Liver (tissue), 9 donors: ENCODE data around the gene KANSL1. TPM values are rescaled to one million over a fixed set of nuclear protein-coding genes. Genes with fewer than 3 reads are reported as not detected.
"Not testable (repeated sequence)": the region's sequence is repeated elsewhere in the genome, so short reads cannot be mapped to it uniquely, and the experiment has no call there.

Experiments
- DNase-seq: peaks from one replicate; pipeline ENCODE4 v3.0.0-alpha.2; 2017; ENCODE audit warnings: low spot score
- H3K27ac ChIP-seq, 2 donors: one replicate each; pipeline ENCODE4 v1.7.0; 2013; ENCODE audit warnings: inconsistent platforms in 2 of 2, low read length in 2 of 2, control low read depth in 1 of 2, low read depth in 1 of 2, mild to moderate bottlenecking in 1 of 2
- H3K27me3 ChIP-seq, 4 donors: one replicate each; pipeline versions ENCODE4 v1.6.1 to v1.7.0; 2013; ENCODE audit warnings: low read length in 3 of 4, inconsistent platforms in 1 of 4, mild to moderate bottlenecking in 1 of 4, moderate library complexity in 1 of 4; ENCODE audit not compliant: control insufficient read depth in 4 of 4, insufficient read depth in 4 of 4
- H3K36me3 ChIP-seq, 4 donors: one replicate each; pipeline versions ENCODE4 v1.6.1 to v1.7.0; 2013; ENCODE audit warnings: low read length in 3 of 4, mild to moderate bottlenecking in 3 of 4, low read depth in 1 of 4, moderate library complexity in 1 of 4; ENCODE audit not compliant: control insufficient read depth in 4 of 4, insufficient read depth in 3 of 4
- H3K4me1 ChIP-seq, 4 donors: one replicate each; pipeline versions ENCODE4 v1.6.1 to v1.7.0; 2013; ENCODE audit warnings: low read length in 3 of 4, mild to moderate bottlenecking in 3 of 4, moderate library complexity in 1 of 4; ENCODE audit not compliant: control insufficient read depth in 4 of 4, insufficient read depth in 4 of 4
- H3K4me3 ChIP-seq, 3 donors: one replicate each; pipeline versions ENCODE4 v1.6.1 to v1.7.0; 2013; ENCODE audit warnings: low read length in 3 of 3, control low read depth in 1 of 3, low read depth in 1 of 3, mild to moderate bottlenecking in 1 of 3
- H3K9ac ChIP-seq, 2 donors: one replicate each; pipeline ENCODE4 v1.7.0; 2013; ENCODE audit warnings: low read length in 2 of 2, mild to moderate bottlenecking in 2 of 2, moderate library complexity in 2 of 2, control low read depth in 1 of 2, low read depth in 1 of 2
- H3K9me3 ChIP-seq, 4 donors: one replicate each; pipeline versions ENCODE4 v1.6.1 to v1.7.0; 2013; ENCODE audit warnings: low read length in 3 of 4; ENCODE audit not compliant: control insufficient read depth in 4 of 4
- EGR1 ChIP-seq, 2 donors: IDR thresholded peaks; 2 replicates each; pipeline ENCODE4 v1.6.1; 2016 to 2018; ENCODE audit warnings: antibody characterized with exemption in 2 of 2, low read depth in 2 of 2
- FOXA1 ChIP-seq: IDR thresholded peaks from 2 replicates; pipeline ENCODE4 v1.6.1; 2016; ENCODE audit warnings: antibody characterized with exemption
- GABPA ChIP-seq, 2 donors: IDR thresholded peaks in 1 of 2; conservative IDR thresholded peaks in 1 of 2; 2 replicates each; pipeline ENCODE4 v1.6.1; 2016; ENCODE audit warnings: antibody characterized with exemption in 2 of 2, mild to moderate bottlenecking in 1 of 2, moderate library complexity in 1 of 2
- HNF4A ChIP-seq, 2 donors: conservative IDR thresholded peaks; 2 replicates each; pipeline ENCODE4 v1.6.1; 2016; ENCODE audit warnings: antibody characterized with exemption in 2 of 2, mild to moderate bottlenecking in 2 of 2
- HNF4G ChIP-seq: IDR thresholded peaks from 2 replicates; pipeline ENCODE4 v1.6.1; 2016; ENCODE audit warnings: antibody characterized with exemption
- JUND ChIP-seq, 2 donors: IDR thresholded peaks; 2 replicates each; pipeline ENCODE4 v1.6.1; 2016; ENCODE audit warnings: antibody characterized with exemption in 2 of 2
- NR2F2 ChIP-seq: IDR thresholded peaks from 2 replicates; pipeline ENCODE4 v1.6.1; 2016; ENCODE audit warnings: antibody characterized with exemption
- RAD21 ChIP-seq, 2 donors: IDR thresholded peaks; 2 replicates each; pipeline ENCODE4 v1.6.1; 2016; ENCODE audit warnings: antibody characterized with exemption in 2 of 2, mild to moderate bottlenecking in 2 of 2
- RXRA ChIP-seq, 2 donors: IDR thresholded peaks; 2 replicates each; pipeline ENCODE4 v1.6.1; 2017 to 2018; ENCODE audit warnings: antibody characterized with exemption in 2 of 2, mild to moderate bottlenecking in 1 of 2
- SP1 ChIP-seq: IDR thresholded peaks from 2 replicates; pipeline ENCODE4 v1.6.1; 2018; ENCODE audit warnings: antibody characterized with exemption, mild to moderate bottlenecking
- TAF1 ChIP-seq: conservative IDR thresholded peaks from 2 replicates; pipeline ENCODE4 v1.6.1; 2016; ENCODE audit warnings: antibody characterized with exemption, mild to moderate bottlenecking
- WGBS: extraction: QIAGEN DNeasy Blood & Tissue Kit; methylation state at CpG from one replicate; pipeline ENCODE4 v1.1.7; 2013; 5-methylcytosine and 5-hydroxymethylcytosine counted together
- polyA plus RNA-seq, 2 donors: library from polyadenylated mRNA; stranded (reverse) in 1 of 2; unstranded in 1 of 2; fragments of 200-250 nt in 1 of 2; fragments of >200 nt in 1 of 2; fragmentation: Nextera tagmentation in 1 of 2; extraction: Ambion mirVana in 1 of 2; gene quantifications; one replicate each; pipeline versions ENCODE4 v1.2.1 to v1.2.3, GENCODE V29; 2013 to 2015
- total RNA-seq, 2 donors: library from RNA; depleted of rRNA; stranded (reverse); fragments of >200 nt; gene quantifications; one replicate each; pipeline ENCODE4 v1.2.3, GENCODE V29; 2014
- TF ChIP-seq, protein P1 (sequence below): fragments of 150-350 bp; IDR thresholded peaks from 2 replicates; pipeline ENCODE4 v1.5.1; 2017; ENCODE audit warnings: improper control_type of control experiment, low read depth, low read length; ENCODE audit not compliant: missing input control
- TF ChIP-seq, protein P2 (sequence below): IDR thresholded peaks from 2 replicates; pipeline ENCODE4 v1.6.1; 2016; ENCODE audit warnings: antibody characterized with exemption
- TF ChIP-seq, protein P3 (sequence below): IDR thresholded peaks from 2 replicates; pipeline ENCODE4 v1.6.1; 2016; ENCODE audit warnings: antibody characterized with exemption
- TF ChIP-seq, protein P4 (sequence below): IDR thresholded peaks from 2 replicates; pipeline ENCODE4 v1.6.1; 2016; ENCODE audit warnings: antibody characterized with exemption, mild to moderate bottlenecking
- donor health status: healthy.
- donor health status: healthy.
- donor health status: healthy.
- donor health status: healthy.
- donor health status: healthy.

The KANSL1 gene
- total and polyA plus RNA-seq, 4 donors, result 5.5 to 86.3 (median 24.0) TPM

DNA sequence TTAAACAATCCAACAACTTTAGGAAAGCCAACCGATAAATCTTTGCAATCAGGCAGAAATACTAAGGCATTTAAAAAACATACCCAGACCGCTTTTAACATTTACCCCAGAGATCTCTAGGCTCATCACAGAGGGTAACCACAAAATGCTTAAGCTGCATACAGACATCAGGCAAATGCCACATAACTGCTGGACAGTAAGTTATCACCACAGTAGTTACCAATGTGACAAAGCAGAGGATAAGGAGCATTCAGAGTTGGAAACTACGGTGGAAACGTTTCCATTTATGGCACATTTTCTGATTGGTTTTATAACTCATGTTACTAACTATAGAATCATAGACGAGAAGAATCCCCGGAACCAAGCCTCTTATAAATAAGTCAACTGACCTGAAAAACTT lies 77.5 kb downstream of the KANSL1 start:
- TF ChIP-seq RAD21 (IDR thresholded peaks at IDR 0.05), result no peak
- no peak for TF ChIP-seq RXRA (IDR thresholded peaks at IDR 0.05)
- no peak for TF ChIP-seq NR2F2
- TF ChIP-seq, protein P1, sequence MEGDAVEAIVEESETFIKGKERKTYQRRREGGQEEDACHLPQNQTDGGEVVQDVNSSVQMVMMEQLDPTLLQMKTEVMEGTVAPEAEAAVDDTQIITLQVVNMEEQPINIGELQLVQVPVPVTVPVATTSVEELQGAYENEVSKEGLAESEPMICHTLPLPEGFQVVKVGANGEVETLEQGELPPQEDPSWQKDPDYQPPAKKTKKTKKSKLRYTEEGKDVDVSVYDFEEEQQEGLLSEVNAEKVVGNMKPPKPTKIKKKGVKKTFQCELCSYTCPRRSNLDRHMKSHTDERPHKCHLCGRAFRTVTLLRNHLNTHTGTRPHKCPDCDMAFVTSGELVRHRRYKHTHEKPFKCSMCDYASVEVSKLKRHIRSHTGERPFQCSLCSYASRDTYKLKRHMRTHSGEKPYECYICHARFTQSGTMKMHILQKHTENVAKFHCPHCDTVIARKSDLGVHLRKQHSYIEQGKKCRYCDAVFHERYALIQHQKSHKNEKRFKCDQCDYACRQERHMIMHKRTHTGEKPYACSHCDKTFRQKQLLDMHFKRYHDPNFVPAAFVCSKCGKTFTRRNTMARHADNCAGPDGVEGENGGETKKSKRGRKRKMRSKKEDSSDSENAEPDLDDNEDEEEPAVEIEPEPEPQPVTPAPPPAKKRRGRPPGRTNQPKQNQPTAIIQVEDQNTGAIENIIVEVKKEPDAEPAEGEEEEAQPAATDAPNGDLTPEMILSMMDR, result no peak
- no peak for TF ChIP-seq JUND (IDR thresholded peaks at IDR 0.05)
- TF ChIP-seq TAF1, result no peak
- no peak overlapping the region for H3K4me3 ChIP-seq
- no peaks in the 10 kb centered on the region for H3K9me3 ChIP-seq
- 83% methylated on average over 6 of the region's 6 CpGs for whole genome bisulfite sequencing
- no peaks in the 10 kb centered on the region for H3K27me3 ChIP-seq
- no peak overlapping the region for H3K9ac ChIP-seq
- H3K36me3 ChIP-seq, result peaks cover 0 to 2% (median 0%) of the 10 kb centered on the region in 4 donors
- peaks cover 3 to 19% (median 9%) of the 10 kb centered on the region in 4 donors for H3K4me1 ChIP-seq
- no peak overlapping the region for H3K27ac ChIP-seq
- DNase-seq, result no peak

DNA sequence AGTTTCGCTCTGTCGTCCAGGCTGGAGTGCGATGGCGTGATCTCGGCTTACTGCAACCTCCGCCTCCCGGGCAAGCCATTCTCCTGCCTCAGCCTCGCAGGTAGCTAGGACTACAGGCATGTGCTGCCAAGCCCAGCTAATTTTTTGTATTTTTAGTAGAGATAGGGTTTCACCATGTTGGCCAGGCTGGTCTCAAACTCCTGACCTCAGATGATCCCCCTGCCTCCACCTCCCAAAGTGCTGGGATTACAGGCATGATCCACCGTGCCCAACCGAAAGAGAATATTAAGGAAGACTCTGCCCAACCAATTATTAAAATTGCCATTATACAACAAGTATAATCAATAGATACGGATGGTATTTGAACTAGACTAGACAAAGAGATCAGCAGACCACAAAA lies 82.0 kb downstream of the KANSL1 start:
- H3K36me3 ChIP-seq, H3K27ac ChIP-seq, H3K9me3 ChIP-seq, DNase-seq, H3K27me3 ChIP-seq, H3K9ac ChIP-seq, H3K4me3 ChIP-seq: not testable (repeated sequence)
- 98% methylated on average over 11 of the region's 11 CpGs for WGBS
- H3K4me1 ChIP-seq, result peaks cover 6 to 32% (median 21%) of the 10 kb centered on the region in 4 donors

DNA sequence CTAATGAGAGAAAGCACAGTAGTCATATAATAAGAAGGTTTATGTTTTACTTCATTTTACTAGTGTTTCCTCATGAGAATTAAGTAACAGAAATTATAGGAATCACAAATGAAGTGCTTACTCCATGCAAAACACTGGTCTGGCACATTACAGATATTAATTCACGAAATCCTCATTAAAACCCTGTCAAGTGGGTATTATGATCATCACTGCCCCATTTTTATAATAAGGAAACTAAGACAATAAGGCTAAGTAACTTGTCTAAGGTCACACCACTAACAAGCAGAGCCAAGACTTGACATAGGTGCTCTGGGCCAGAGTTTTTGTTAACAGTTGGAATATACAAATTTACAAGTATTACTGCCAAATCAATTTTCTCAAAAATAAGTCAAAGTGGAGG lies 83.0 kb downstream of the KANSL1 start:
- no peak for TF ChIP-seq GABPA (IDR thresholded peaks at IDR 0.05 in 1 of 2, conservative IDR thresholded peaks at IDR 0.05 in 1 of 2)
- TF ChIP-seq JUND (IDR thresholded peaks at IDR 0.05), result no peak
- no peak for TF ChIP-seq HNF4G
- TF ChIP-seq SP1, result no peak
- TF ChIP-seq EGR1 (IDR thresholded peaks at IDR 0.05; ENCODE audit: low read depth in 2 of 2), result no peak
- TF ChIP-seq, protein P1, result no peak
- TF ChIP-seq, protein P2, sequence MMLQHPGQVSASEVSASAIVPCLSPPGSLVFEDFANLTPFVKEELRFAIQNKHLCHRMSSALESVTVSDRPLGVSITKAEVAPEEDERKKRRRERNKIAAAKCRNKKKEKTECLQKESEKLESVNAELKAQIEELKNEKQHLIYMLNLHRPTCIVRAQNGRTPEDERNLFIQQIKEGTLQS, result no peak
- TF ChIP-seq FOXA1, result no peak
- no peak for TF ChIP-seq NR2F2
- TF ChIP-seq, protein P3, sequence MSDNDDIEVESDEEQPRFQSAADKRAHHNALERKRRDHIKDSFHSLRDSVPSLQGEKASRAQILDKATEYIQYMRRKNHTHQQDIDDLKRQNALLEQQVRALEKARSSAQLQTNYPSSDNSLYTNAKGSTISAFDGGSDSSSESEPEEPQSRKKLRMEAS, result no peak
- no peak for TF ChIP-seq HNF4A (conservative IDR thresholded peaks at IDR 0.05)
- TF ChIP-seq, protein P4, sequence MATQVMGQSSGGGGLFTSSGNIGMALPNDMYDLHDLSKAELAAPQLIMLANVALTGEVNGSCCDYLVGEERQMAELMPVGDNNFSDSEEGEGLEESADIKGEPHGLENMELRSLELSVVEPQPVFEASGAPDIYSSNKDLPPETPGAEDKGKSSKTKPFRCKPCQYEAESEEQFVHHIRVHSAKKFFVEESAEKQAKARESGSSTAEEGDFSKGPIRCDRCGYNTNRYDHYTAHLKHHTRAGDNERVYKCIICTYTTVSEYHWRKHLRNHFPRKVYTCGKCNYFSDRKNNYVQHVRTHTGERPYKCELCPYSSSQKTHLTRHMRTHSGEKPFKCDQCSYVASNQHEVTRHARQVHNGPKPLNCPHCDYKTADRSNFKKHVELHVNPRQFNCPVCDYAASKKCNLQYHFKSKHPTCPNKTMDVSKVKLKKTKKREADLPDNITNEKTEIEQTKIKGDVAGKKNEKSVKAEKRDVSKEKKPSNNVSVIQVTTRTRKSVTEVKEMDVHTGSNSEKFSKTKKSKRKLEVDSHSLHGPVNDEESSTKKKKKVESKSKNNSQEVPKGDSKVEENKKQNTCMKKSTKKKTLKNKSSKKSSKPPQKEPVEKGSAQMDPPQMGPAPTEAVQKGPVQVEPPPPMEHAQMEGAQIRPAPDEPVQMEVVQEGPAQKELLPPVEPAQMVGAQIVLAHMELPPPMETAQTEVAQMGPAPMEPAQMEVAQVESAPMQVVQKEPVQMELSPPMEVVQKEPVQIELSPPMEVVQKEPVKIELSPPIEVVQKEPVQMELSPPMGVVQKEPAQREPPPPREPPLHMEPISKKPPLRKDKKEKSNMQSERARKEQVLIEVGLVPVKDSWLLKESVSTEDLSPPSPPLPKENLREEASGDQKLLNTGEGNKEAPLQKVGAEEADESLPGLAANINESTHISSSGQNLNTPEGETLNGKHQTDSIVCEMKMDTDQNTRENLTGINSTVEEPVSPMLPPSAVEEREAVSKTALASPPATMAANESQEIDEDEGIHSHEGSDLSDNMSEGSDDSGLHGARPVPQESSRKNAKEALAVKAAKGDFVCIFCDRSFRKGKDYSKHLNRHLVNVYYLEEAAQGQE, result no peak
- 90% methylated on average over 1 of the region's 1 CpG for WGBS
- DNase-seq, result no peak
- Histone ChIP-seq H3K9me3 (no peaks in the 10 kb centered on the region), H3K36me3 (no peaks in the 10 kb centered on the region), H3K9ac (no peak overlapping the region), H3K27me3 (no peaks in the 10 kb centered on the region), H3K4me3 (no peak overlapping the region), H3K4me1 (peaks cover 5 to 28% (median 20%) of the 10 kb centered on the region in 4 donors), H3K27ac (no peak overlapping the region)
